H1 (cell line): ENCODE measurements around the gene FRMD5. TPM values are rescaled to one million over a fixed set of nuclear protein-coding genes. Genes with fewer than 3 reads are reported as not detected.

Source experiments
- CTCF ChIA-PET: fragments of 300-600 bp; sonication (Branson Sonifier 250); formaldehyde crosslinking; loops from one replicate; lab custom pipeline; 2021; ENCODE audit not compliant: partially characterized antibody; lab: Charles Lee
- POLR2A ChIA-PET: fragments of 300-600 bp; sonication (Branson Sonifier 250); formaldehyde crosslinking; loops from one replicate; lab custom pipeline; 2021; ENCODE audit warnings: inconsistent platforms; ENCODE audit not compliant: partially characterized antibody; lab: Charles Lee
- DNase-seq, 2 experiments: peaks; one replicate each; pipeline versions ENCODE4 v3.0.0 to v3.0.0-alpha.2; 2010 to 2022; ENCODE audit warnings: low spot score in 2 of 2, low read depth in 1 of 2, mixed read lengths in 1 of 2
- FAIRE-seq: peaks from 2 replicates; lab custom pipeline; 2011; peaks lifted over from hg19 to GRCh38; lab: Jason Lieb, UNC
- H2AFZ ChIP-seq: 2 replicates; pipeline ENCODE4 v1.8.1; 2012; ENCODE audit warnings: low read length, inconsistent platforms
- H2AK5ac ChIP-seq: 2 replicates; pipeline ENCODE4 v1.6.1; 2013; ENCODE audit warnings: low read depth, low read length
- H2BK120ac ChIP-seq: replicated peaks from 2 replicates; pipeline ENCODE3; 2013; ENCODE audit warnings: low read depth, low read length, inconsistent platforms
- H2BK12ac ChIP-seq: 2 replicates; pipeline ENCODE4 v1.6.1; 2013; ENCODE audit warnings: low read depth, low read length
- H2BK15ac ChIP-seq: 2 replicates; pipeline ENCODE4 v1.6.1; 2013; ENCODE audit warnings: low read length
- H2BK20ac ChIP-seq: 2 replicates; pipeline ENCODE4 v1.6.1; 2013; ENCODE audit warnings: low read length
- H2BK5ac ChIP-seq: 2 replicates; pipeline ENCODE4 v1.6.1; 2013; ENCODE audit warnings: low read depth, low read length
- H3K14ac ChIP-seq: 2 replicates; pipeline ENCODE4 v1.6.1; 2013; ENCODE audit warnings: inconsistent platforms; ENCODE audit not compliant: insufficient read length
- H3K18ac ChIP-seq: 2 replicates; pipeline ENCODE4 v1.6.1; 2013; ENCODE audit warnings: low read length; ENCODE audit errors: extremely low read depth
- H3K23ac ChIP-seq: 2 replicates; pipeline ENCODE4 v1.6.1; 2013; ENCODE audit warnings: inconsistent platforms; ENCODE audit not compliant: insufficient read length
- H3K23me2 ChIP-seq: 2 replicates; pipeline ENCODE4 v1.6.1; 2013; ENCODE audit warnings: low read depth, low read length
- H3K27ac ChIP-seq: 2 replicates; pipeline ENCODE4 v1.6.1; 2011; ENCODE audit warnings: low read depth, low read length, inconsistent platforms
- H3K27me3 ChIP-seq, 4 experiments: replicated peaks in 1 of 4; 1 replicate in 1 of 4; 2 replicates in 3 of 4; pipeline versions ENCODE4 v1.6.1 to v1.8.1; 2011 to 2013; ENCODE audit warnings: low read length in 3 of 4, mild to moderate bottlenecking in 3 of 4, inconsistent platforms in 2 of 4, mixed read lengths in 2 of 4, moderate library complexity in 1 of 4; ENCODE audit not compliant: control insufficient read depth in 3 of 4, insufficient read depth in 3 of 4; ENCODE audit errors: extremely low read depth in 1 of 4
- H3K36me3 ChIP-seq, 4 experiments: 2 replicates each; pipeline versions ENCODE4 v1.6.1 to v1.8.1; 2011 to 2013; ENCODE audit warnings: mild to moderate bottlenecking in 4 of 4, low read length in 3 of 4, moderate library complexity in 2 of 4, control low read depth in 1 of 4, inconsistent platforms in 1 of 4; ENCODE audit not compliant: insufficient read depth in 4 of 4, control insufficient read depth in 2 of 4
- H3K4ac ChIP-seq: replicated peaks from 2 replicates; pipeline ENCODE3; 2013; ENCODE audit warnings: low read length, low read depth, mixed read lengths, inconsistent platforms; ENCODE audit not compliant: insufficient read length
- H3K4me1 ChIP-seq, 4 experiments: replicated peaks in 1 of 4; 1 replicate in 1 of 4; 2 replicates in 3 of 4; pipeline versions ENCODE4 v1.6.1 to v1.8.1; 2011 to 2013; ENCODE audit warnings: low read length in 3 of 4, inconsistent platforms in 2 of 4, mixed read lengths in 1 of 4; ENCODE audit not compliant: insufficient read depth in 4 of 4, control insufficient read depth in 3 of 4
- H3K4me2 ChIP-seq, 2 experiments: 2 replicates each; pipeline versions ENCODE4 v1.6.1 to v1.8.1; 2011 to 2013; ENCODE audit warnings: low read depth in 2 of 2, low read length in 2 of 2, control low read depth in 1 of 2, inconsistent platforms in 1 of 2, mild to moderate bottlenecking in 1 of 2; ENCODE audit not compliant: insufficient read depth in 1 of 2
- H3K4me3 ChIP-seq, 4 experiments: fragments of 200-600, 300-600 bp in 1 of 4; sonication (generic), shearing (Covaris generic), sonication (Bioruptor Twin) in 1 of 4; 2 replicates each; pipeline versions ENCODE4 v1.5.1 to v1.8.1; 2011 to 2016; ENCODE audit warnings: low read length in 4 of 4, low read depth in 3 of 4, control low read depth in 2 of 4, inconsistent platforms in 2 of 4, mild to moderate bottlenecking in 2 of 4, mixed read lengths in 1 of 4, moderate library complexity in 1 of 4; ENCODE audit not compliant: insufficient read depth in 2 of 4; ENCODE audit errors: extremely low read depth in 1 of 4
- H3K56ac ChIP-seq: replicated peaks from 2 replicates; pipeline ENCODE3; 2013; ENCODE audit warnings: low read depth, mild to moderate bottlenecking, mixed read lengths, low read length, inconsistent platforms; ENCODE audit not compliant: insufficient read length
- H3K79me1 ChIP-seq: 2 replicates; pipeline ENCODE4 v1.6.1; 2013; ENCODE audit warnings: low read depth, low read length, control low read depth
- H3K79me2 ChIP-seq, 2 experiments: 2 replicates each; pipeline versions ENCODE4 v1.6.1 to v1.8.1; 2012 to 2013; ENCODE audit warnings: low read length in 2 of 2, mild to moderate bottlenecking in 2 of 2, inconsistent platforms in 1 of 2; ENCODE audit not compliant: insufficient read depth in 2 of 2, control insufficient read depth in 1 of 2
- H3K9ac ChIP-seq, 4 experiments: replicated peaks in 1 of 4; 1 replicate in 1 of 4; 2 replicates in 3 of 4; pipeline versions ENCODE4 v1.6.1 to v1.8.1; 2011 to 2013; ENCODE audit warnings: low read depth in 3 of 4, low read length in 3 of 4, control low read depth in 2 of 4, mild to moderate bottlenecking in 2 of 4, moderate library complexity in 2 of 4, inconsistent platforms in 1 of 4; ENCODE audit errors: extremely low read depth in 1 of 4
- H3K9me3 ChIP-seq, 2 experiments: 2 replicates each; pipeline versions ENCODE4 v1.6.1 to v1.8.1; 2012 to 2013; ENCODE audit warnings: mild to moderate bottlenecking in 2 of 2, moderate library complexity in 2 of 2, control low read depth in 1 of 2, inconsistent platforms in 1 of 2, low read depth in 1 of 2, low read length in 1 of 2, mixed read lengths in 1 of 2; ENCODE audit not compliant: insufficient read depth in 2 of 2
- H4K20me1 ChIP-seq, 2 experiments: replicated peaks in 1 of 2; 2 replicates each; pipeline versions ENCODE3 to v1.8.1; 2011 to 2013; ENCODE audit warnings: inconsistent platforms in 2 of 2, low read length in 2 of 2, mild to moderate bottlenecking in 1 of 2; ENCODE audit not compliant: insufficient read depth in 2 of 2, control insufficient read depth in 1 of 2
- H4K5ac ChIP-seq: 2 replicates; pipeline ENCODE4 v1.6.1; 2013; ENCODE audit warnings: low read length, low read depth, mixed read lengths, inconsistent platforms; ENCODE audit not compliant: insufficient read length
- H4K8ac ChIP-seq: 2 replicates; pipeline ENCODE4 v1.8.0; 2013; ENCODE audit warnings: mild to moderate bottlenecking, moderate library complexity, low read length, inconsistent platforms; ENCODE audit not compliant: insufficient read depth; ENCODE audit errors: extremely low read depth
- H4K91ac ChIP-seq: replicated peaks from 2 replicates; pipeline ENCODE3; 2013; ENCODE audit warnings: low read length, mixed read lengths, inconsistent platforms; ENCODE audit not compliant: insufficient read length
- ASH2L ChIP-seq: fragments of 200-600, 300-600 bp; sonication (generic); IDR thresholded peaks from one replicate; pipeline ENCODE4 v1.7.1; 2017; ENCODE audit warnings: low read length
- CHD2 ChIP-seq: IDR thresholded peaks from 2 replicates; pipeline ENCODE4 v1.6.1; 2012; ENCODE audit warnings: low read length, improper control_type of control experiment
- CREB1 ChIP-seq: IDR thresholded peaks from 2 replicates; pipeline ENCODE4 v1.6.1; 2012; ENCODE audit warnings: inconsistent platforms
- JUN ChIP-seq: IDR thresholded peaks from 2 replicates; pipeline ENCODE4 v1.6.1; 2011; ENCODE audit warnings: low read depth, mild to moderate bottlenecking, improper control_type of control experiment, low read length
- NANOG ChIP-seq: IDR thresholded peaks from 2 replicates; pipeline ENCODE4 v1.6.1; 2011; ENCODE audit warnings: low read length, low read depth, mild to moderate bottlenecking, inconsistent platforms; ENCODE audit not compliant: insufficient read depth, poor library complexity, severe bottlenecking
- RFX5 ChIP-seq: IDR thresholded peaks from 2 replicates; pipeline ENCODE4 v1.6.1; 2011; ENCODE audit warnings: low read depth, low read length, improper control_type of control experiment, borderline replicate concordance
- SIRT6 ChIP-seq: IDR thresholded peaks from one replicate; pipeline ENCODE4 v1.7.1; 2012; ENCODE audit warnings: low read length, inconsistent platforms
- SP2 ChIP-seq: IDR thresholded peaks from 2 replicates; pipeline ENCODE4 v1.6.1; 2012; ENCODE audit warnings: mild to moderate bottlenecking, low read length, inconsistent platforms
- TAF1 ChIP-seq: IDR thresholded peaks from 2 replicates; pipeline ENCODE4 v1.6.1; 2011; ENCODE audit warnings: mild to moderate bottlenecking, low read depth, low read length
- TCF12 ChIP-seq: IDR thresholded peaks from 2 replicates; pipeline ENCODE4 v1.6.1; 2011; ENCODE audit warnings: low read depth, mild to moderate bottlenecking, low read length
- WGBS, 2 experiments: shearing (Covaris generic) in 1 of 2; methylation state at CpG; one replicate each; pipeline versions ENCODE4 v1.1.6 to v1.1.7; 2013 to 2015; ENCODE audit warnings: low lambda C conversion rate in 2 of 2, mixed read lengths in 2 of 2, inconsistent platforms in 1 of 2, low coverage in 1 of 2, missing lambda C conversion rate in 1 of 2; ENCODE audit not compliant: insufficient replicate concordance in 2 of 2, insufficient coverage in 1 of 2, insufficient read length in 1 of 2; ENCODE audit errors: extremely low coverage in 1 of 2, missing lambda C conversion rate in 1 of 2; 5-methylcytosine and 5-hydroxymethylcytosine counted together
- polyA plus RNA-seq, 7 experiments: library from polyadenylated mRNA; depleted of rRNA in 3 of 7; stranded (reverse) in 5 of 7; unstranded in 2 of 7; fragments of >200 nt in 5 of 7; fragments of 200-250 nt in 2 of 7; gene quantifications; 1 replicate in 5 of 7; 2 replicates in 1 of 7; 4 replicates in 1 of 7; pipeline versions ENCODE4 v1.2.1 to v1.2.3, GENCODE V29; 2011 to 2013; ENCODE audit warnings: missing spikeins in 2 of 7, mixed read lengths in 2 of 7
- total RNA-seq: library from RNA; stranded (reverse); fragmentation: NEBNext Ultra II Directional; extraction: Animal tissue kit (Norgen Biotek cat#: 25700); gene quantifications from 2 replicates; pipeline ENCODE4 v1.2.1, GENCODE V29; 2021
- TF ChIP-seq, protein P1 (sequence below): IDR thresholded peaks from 2 replicates; pipeline ENCODE4 v1.6.1; 2011; ENCODE audit warnings: low read depth, mild to moderate bottlenecking, low read length; ENCODE audit not compliant: insufficient read depth
- TF ChIP-seq, protein P2 (sequence below), 3 experiments: IDR thresholded peaks; 1 replicate in 2 of 3; 2 replicates in 1 of 3; pipeline versions ENCODE4 v1.5.1 to v1.6.1; 2011; ENCODE audit warnings: low read length in 3 of 3, mild to moderate bottlenecking in 3 of 3, inconsistent platforms in 2 of 3, low read depth in 1 of 3, moderate library complexity in 1 of 3; ENCODE audit not compliant: insufficient read depth in 1 of 3; ENCODE audit errors: control extremely low read depth in 1 of 3

Gene FRMD5
- total and polyA plus RNA-seq, 2 of the 8 experiments (the other 6 are each of a cell fraction or from before 2014, with no cell fraction given): 10.1 to 12.6 TPM

DNA sequence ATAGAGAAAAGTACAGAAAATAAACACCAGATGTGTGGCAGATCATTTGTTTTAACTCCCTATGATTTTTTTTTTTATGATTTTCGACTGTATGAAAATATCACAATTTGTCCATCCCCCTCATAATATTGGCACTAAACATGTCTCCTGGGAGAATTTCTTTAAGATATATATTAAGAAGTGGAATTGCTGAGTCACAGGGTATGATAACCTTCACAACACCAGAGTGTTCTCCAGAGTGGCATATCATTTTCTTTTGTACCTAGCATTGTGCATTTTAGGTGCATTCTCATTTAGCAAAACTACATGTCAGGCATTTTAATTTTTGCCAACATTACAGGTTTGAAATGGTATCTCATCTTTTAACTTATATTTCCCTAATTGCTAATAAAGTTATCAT, 170.9 kb downstream of the FRMD5 start:
- no peak overlapping the region for H2BK20ac ChIP-seq
- no peak for FAIRE-seq
- H3K79me2 ChIP-seq: peaks cover 0 to 2% of the 10 kb centered on the region in 2 experiments; a peak in 1 of 4 replicates
- TF ChIP-seq CHD2 (no peak), TCF12 (no peak), ASH2L (no peak), RFX5 (no peak), TAF1 (no peak), SIRT6 (no peak), SP2 (no peak), JUN (no peak), CREB1 (no peak), NANOG (no peak)
- TF ChIP-seq, protein P1, sequence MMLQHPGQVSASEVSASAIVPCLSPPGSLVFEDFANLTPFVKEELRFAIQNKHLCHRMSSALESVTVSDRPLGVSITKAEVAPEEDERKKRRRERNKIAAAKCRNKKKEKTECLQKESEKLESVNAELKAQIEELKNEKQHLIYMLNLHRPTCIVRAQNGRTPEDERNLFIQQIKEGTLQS: no peak
- TF ChIP-seq, protein P2, sequence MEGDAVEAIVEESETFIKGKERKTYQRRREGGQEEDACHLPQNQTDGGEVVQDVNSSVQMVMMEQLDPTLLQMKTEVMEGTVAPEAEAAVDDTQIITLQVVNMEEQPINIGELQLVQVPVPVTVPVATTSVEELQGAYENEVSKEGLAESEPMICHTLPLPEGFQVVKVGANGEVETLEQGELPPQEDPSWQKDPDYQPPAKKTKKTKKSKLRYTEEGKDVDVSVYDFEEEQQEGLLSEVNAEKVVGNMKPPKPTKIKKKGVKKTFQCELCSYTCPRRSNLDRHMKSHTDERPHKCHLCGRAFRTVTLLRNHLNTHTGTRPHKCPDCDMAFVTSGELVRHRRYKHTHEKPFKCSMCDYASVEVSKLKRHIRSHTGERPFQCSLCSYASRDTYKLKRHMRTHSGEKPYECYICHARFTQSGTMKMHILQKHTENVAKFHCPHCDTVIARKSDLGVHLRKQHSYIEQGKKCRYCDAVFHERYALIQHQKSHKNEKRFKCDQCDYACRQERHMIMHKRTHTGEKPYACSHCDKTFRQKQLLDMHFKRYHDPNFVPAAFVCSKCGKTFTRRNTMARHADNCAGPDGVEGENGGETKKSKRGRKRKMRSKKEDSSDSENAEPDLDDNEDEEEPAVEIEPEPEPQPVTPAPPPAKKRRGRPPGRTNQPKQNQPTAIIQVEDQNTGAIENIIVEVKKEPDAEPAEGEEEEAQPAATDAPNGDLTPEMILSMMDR (IDR thresholded peaks at IDR 0.05; ENCODE audit: control extremely low read depth in 1 of 3, insufficient read depth in 1 of 3, low read depth in 1 of 3, low read length in 3 of 3): no peak

More for the DNA sequence above, 170.9 kb downstream of the FRMD5 start:
- H2AK5ac ChIP-seq: no peak overlapping the region
- H2BK5ac ChIP-seq: no peak overlapping the region
- no peaks in the 10 kb centered on the region for H3K27me3 ChIP-seq
- no peak overlapping the region for H2BK120ac ChIP-seq
- no peak overlapping the region for H3K4me3 ChIP-seq
- POLR2A ChIA-PET: no interaction called here
- no peak overlapping the region for H3K27ac ChIP-seq
- no peak overlapping the region for H3K4ac ChIP-seq
- DNase-seq: no peak
- no peak overlapping the region for H3K23ac ChIP-seq
- H3K9ac ChIP-seq: no peak overlapping the region
- no peak overlapping the region for H3K14ac ChIP-seq
- H3K18ac ChIP-seq: no peak overlapping the region
- no peaks in the 10 kb centered on the region for H3K23me2 ChIP-seq
- WGBS, 2 experiments: 86% methylated on average over 1 of the region's 1 CpG; no CpG with 5 or more reads in 1 of the 2 experiments
- no peak overlapping the region for H3K4me2 ChIP-seq
- no peak overlapping the region for H4K8ac ChIP-seq
- H3K79me1 ChIP-seq: no peaks in the 10 kb centered on the region
- no peak overlapping the region for H4K5ac ChIP-seq
- H2BK15ac ChIP-seq: no peak overlapping the region
- no peak overlapping the region for H2AFZ ChIP-seq
- no peak overlapping the region for H2BK12ac ChIP-seq
- no peaks in the 10 kb centered on the region for H4K20me1 ChIP-seq
- CTCF ChIA-PET: interaction anchor here (0.6 kb wide), 2 partner anchors 30 to 86 kb away, joined by 3 to 4 read pairs; no protein-coding TSS in a partner anchor
- H4K91ac ChIP-seq: no peak overlapping the region
- no peaks in the 10 kb centered on the region for H3K36me3 ChIP-seq
- H3K9me3 ChIP-seq: no peaks in the 10 kb centered on the region; a peak in 1 of 4 replicates
- H3K56ac ChIP-seq: no peak overlapping the region
- H3K4me1 ChIP-seq: no peaks in the 10 kb centered on the region
